WTC11 (cell line): Measurements from ENCODE around the gene RASGRP2. TPM values are rescaled to one million over a fixed set of nuclear protein-coding genes. Genes with fewer than 3 reads are reported as not detected.

Experiments used
- ATAC-seq: fragments of 200-7000 bp; cut with Tn5 transposase; 2 replicates; pipeline ENCODE4 v1.10.0; 2021; ENCODE audit warnings: mild to moderate bottlenecking, moderate library complexity
- CTCF ChIA-PET: fragments of 300-600 bp; sonication (Branson Sonifier 250); formaldehyde crosslinking; loops from one replicate; lab custom pipeline; 2021; ENCODE audit warnings: antibody characterized with exemption; lab: Charles Lee
- POLR2A ChIA-PET: fragments of 350-600 bp; sonication (Branson Sonifier 250); formaldehyde crosslinking; loops from one replicate; lab custom pipeline; 2021; ENCODE audit warnings: antibody characterized with exemption; lab: Charles Lee
- DNase-seq: peaks from one replicate; pipeline ENCODE4 v3.0.0; 2021; ENCODE audit warnings: low spot score
- H3K27ac Mint-ChIP-seq: 2 replicates; pipeline ENCODE4 v1.8.0; 2021; ENCODE audit warnings: mixed read lengths
- H3K27me3 Mint-ChIP-seq: 2 replicates; pipeline ENCODE4 v1.8.0; 2021; ENCODE audit warnings: low read depth, mild to moderate bottlenecking, moderate library complexity, mixed read lengths
- H3K36me3 Mint-ChIP-seq: 2 replicates; pipeline ENCODE4 v1.8.0; 2021; ENCODE audit warnings: mixed read lengths
- H3K4me1 Mint-ChIP-seq: 2 replicates; pipeline ENCODE4 v1.8.0; 2022; ENCODE audit warnings: mixed read lengths
- H3K4me3 Mint-ChIP-seq: 2 replicates; pipeline ENCODE4 v1.8.0; 2021; ENCODE audit warnings: mild to moderate bottlenecking, moderate library complexity, mixed read lengths
- H3K9me3 Mint-ChIP-seq: 2 replicates; pipeline ENCODE4 v1.8.0; 2021; ENCODE audit warnings: mixed read lengths
- CDX4 ChIP-seq: fragments of 250-450 bp; sonication (Bioruptor Pico); IDR thresholded peaks from 2 replicates; pipeline ENCODE4 v1.9.0; 2021; ENCODE audit warnings: moderate library complexity, mild to moderate bottlenecking, inconsistent platforms, borderline replicate concordance
- CREM ChIP-seq: sonication (generic); formaldehyde crosslinking; IDR thresholded peaks from 2 replicates; pipeline ENCODE4 v1.8.1; 2022; ENCODE audit warnings: mild to moderate bottlenecking, missing genetic modification reagents, moderate library complexity
- FOXJ3 ChIP-seq: sonication (generic); formaldehyde crosslinking; IDR thresholded peaks from 2 replicates; pipeline ENCODE4 v1.9.0; 2021; ENCODE audit warnings: missing genetic modification reagents, mild to moderate bottlenecking, borderline replicate concordance
- HMGXB4 ChIP-seq: sonication (generic); formaldehyde crosslinking; IDR thresholded peaks from 2 replicates; pipeline ENCODE4 v1.8.1; 2023; ENCODE audit warnings: mild to moderate bottlenecking, moderate library complexity, missing genetic modification reagents
- MLX ChIP-seq: sonication (generic); formaldehyde crosslinking; IDR thresholded peaks from 2 replicates; pipeline ENCODE4 v1.8.1; 2023; ENCODE audit warnings: mild to moderate bottlenecking, missing genetic modification reagents, moderate library complexity
- NR1H2 ChIP-seq: sonication (generic); formaldehyde crosslinking; IDR thresholded peaks from 2 replicates; pipeline ENCODE4 v1.9.0; 2021; ENCODE audit warnings: mild to moderate bottlenecking, moderate library complexity, missing genetic modification reagents
- STAT6 ChIP-seq: sonication (generic); formaldehyde crosslinking; conservative IDR thresholded peaks from 2 replicates; pipeline ENCODE4 v1.8.1; 2023; ENCODE audit warnings: mild to moderate bottlenecking, low read depth, missing genetic modification reagents, moderate library complexity
- TCF7 ChIP-seq: sonication (generic); formaldehyde crosslinking; IDR thresholded peaks from 2 replicates; pipeline ENCODE4 v1.8.0; 2022; ENCODE audit warnings: mild to moderate bottlenecking, low read depth, missing genetic modification reagents, moderate library complexity
- TEAD1 ChIP-seq: sonication (generic); formaldehyde crosslinking; IDR thresholded peaks from 2 replicates; pipeline ENCODE4 v1.8.0; 2022; ENCODE audit warnings: mild to moderate bottlenecking, missing genetic modification reagents
- ZBTB43 ChIP-seq: sonication (generic); formaldehyde crosslinking; IDR thresholded peaks from 2 replicates; pipeline ENCODE4 v1.8.1; 2023; ENCODE audit warnings: mild to moderate bottlenecking, missing genetic modification reagents
- ZNF263 ChIP-seq: sonication (generic); formaldehyde crosslinking; IDR thresholded peaks from 2 replicates; pipeline ENCODE4 v1.8.1; 2022; ENCODE audit warnings: low read depth, mild to moderate bottlenecking, moderate library complexity, missing genetic modification reagents
- ZNF396 ChIP-seq: fragments of 250-450 bp; sonication (Bioruptor Pico); IDR thresholded peaks from 2 replicates; pipeline ENCODE4 v1.8.0; 2021; ENCODE audit warnings: mild to moderate bottlenecking, moderate library complexity, borderline replicate concordance
- ZNF423 ChIP-seq: fragments of 250-450 bp; sonication (Bioruptor Pico); IDR thresholded peaks from 2 replicates; pipeline ENCODE4 v2.1.2; 2022; ENCODE audit warnings: mild to moderate bottlenecking, moderate library complexity
- total RNA-seq: library from RNA; stranded (reverse); gene quantifications from 3 replicates; pipeline ENCODE4 v1.2.3, GENCODE V29; 2021

The RASGRP2 gene
- total RNA-seq, 1 experiment from 2014 or later: 31.9 TPM

- H3K27me3 Mint-ChIP-seq: peaks cover 82% of the 10 kb centered on the region
- TF ChIP-seq CDX4 (no peak), ZBTB43 (CRISPR knock-in tag) (no peak), FOXJ3 (CRISPR knock-in tag) (no peak), STAT6 (CRISPR knock-in tag) (no peak), NR1H2 (CRISPR knock-in tag) (no peak)
- H3K4me3 Mint-ChIP-seq: no peak overlapping the region
- ChIA-PET POLR2A (interaction anchor here (1.5 kb wide), 1 partner anchor 28 kb away, joined by 3 read pairs; no protein-coding TSS in a partner anchor), CTCF (interaction anchor here (0.7 to 6.0 kb wide), 13 partner anchors 9 to 346 kb away, joined by 3 to 56 read pairs (median 6); partner anchors contain the start of gene RASGRP2)
- no peak overlapping the region for H3K27ac Mint-ChIP-seq
- H3K9me3 Mint-ChIP-seq: no peaks in the 10 kb centered on the region
- ATAC-seq: no peak
- H3K4me1 Mint-ChIP-seq: peaks cover 41% of the 10 kb centered on the region
- DNase-seq: no peak
- H3K36me3 Mint-ChIP-seq: no peaks in the 10 kb centered on the region
Measured at GRCh38 chr11:64716473-64717267, 27.3 kb downstream of the RASGRP2 start.

GRCh38 chr11:64715756-64716472 lies 28.0 kb downstream of the RASGRP2 start:
- Mint-ChIP-seq H3K9me3 (no peaks in the 10 kb centered on the region), H3K27me3 (peaks cover 82% of the 10 kb centered on the region), H3K4me3 (no peak overlapping the region), H3K27ac (no peak overlapping the region), H3K4me1 (peaks cover 47% of the 10 kb centered on the region), H3K36me3 (no peaks in the 10 kb centered on the region)
- POLR2A ChIA-PET: interaction anchor here (0.6 to 1.5 kb wide), 3 partner anchors 18 to 45 kb away, joined by 3 to 5 read pairs (median 3); no protein-coding TSS in a partner anchor
- ATAC-seq (no peak), DNase-seq (no peak)
- TF ChIP-seq MLX (CRISPR knock-in tag) (no peak), TCF7 (CRISPR knock-in tag) (no peak), TEAD1 (CRISPR knock-in tag) (no peak), ZNF423 (no peak), ZNF396 (CRISPR knock-in tag) (no peak), HMGXB4 (CRISPR knock-in tag) (no peak), CREM (CRISPR knock-in tag) (no peak), ZNF263 (CRISPR knock-in tag) (no peak)
- CTCF ChIA-PET: interaction anchor here (0.8 to 6.0 kb wide), 10 partner anchors 10 to 346 kb away, joined by 3 to 56 read pairs (median 5); partner anchors contain the start of genes RASGRP2 and SF1
